ENCODE results near the gene CHIT1. TPM values are rescaled to one million over a fixed set of nuclear protein-coding genes. Genes with fewer than 3 reads are reported as not detected.

CHIT1 gene
- total and polyA plus RNA-seq, 4 donors = 0.89 to 4.9 (median 2.0) TPM

DNA sequence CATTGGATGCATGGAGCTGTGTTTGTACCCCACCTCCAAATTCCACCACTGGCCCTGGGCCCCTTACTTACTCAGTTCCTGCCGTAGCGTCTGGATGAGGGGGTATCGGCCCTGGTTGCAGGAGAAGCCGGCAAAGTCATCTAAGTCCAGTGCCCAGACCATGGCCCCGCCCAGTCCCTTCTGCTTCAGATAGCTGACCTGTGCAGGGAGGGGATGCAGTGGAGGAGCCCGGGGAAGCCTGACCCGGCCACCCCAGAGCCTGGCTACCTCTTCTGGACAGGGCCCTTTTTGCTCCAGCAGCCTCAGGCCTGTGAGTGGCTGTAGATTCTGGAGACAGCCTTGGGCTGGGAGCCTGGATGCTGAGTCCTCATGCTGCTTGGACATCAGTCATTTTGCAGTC lies 11.8 kb downstream of the CHIT1 start:
- 45 to 73% methylated on average over 7 of the region's 7 CpGs for WGBS, 2 donors
- Histone ChIP-seq H3K4me3 (no peak overlapping the region), H3K4me1 (ENCODE audit: control insufficient read depth in 5 of 5, insufficient read depth in 5 of 5, low read length in 5 of 5) (no peaks in the 10 kb centered on the region), H3K9me3 (ENCODE audit: control insufficient read depth in 4 of 4, insufficient read depth in 3 of 4, low read length in 3 of 4) (no peaks in the 10 kb centered on the region), H3K27ac (ENCODE audit: low read depth in 1 of 2, low read length in 1 of 2) (no peak overlapping the region), H3K27me3 (ENCODE audit: control insufficient read depth in 3 of 3, insufficient read depth in 3 of 3, low read length in 2 of 3) (peaks cover 0 to 22% (median 2%) of the 10 kb centered on the region in 3 donors), H3K36me3 (ENCODE audit: control insufficient read depth in 4 of 4, insufficient read depth in 4 of 4, low read length in 4 of 4) (no peaks in the 10 kb centered on the region), H3K9ac (ENCODE audit: insufficient read depth in 1 of 2, low read length in 2 of 2) (no peak overlapping the region)
- DNase-seq (no peak), ATAC-seq (ENCODE audit: insufficient read depth, low FRiP score) (no peak)
- TF ChIP-seq, protein P1, sequence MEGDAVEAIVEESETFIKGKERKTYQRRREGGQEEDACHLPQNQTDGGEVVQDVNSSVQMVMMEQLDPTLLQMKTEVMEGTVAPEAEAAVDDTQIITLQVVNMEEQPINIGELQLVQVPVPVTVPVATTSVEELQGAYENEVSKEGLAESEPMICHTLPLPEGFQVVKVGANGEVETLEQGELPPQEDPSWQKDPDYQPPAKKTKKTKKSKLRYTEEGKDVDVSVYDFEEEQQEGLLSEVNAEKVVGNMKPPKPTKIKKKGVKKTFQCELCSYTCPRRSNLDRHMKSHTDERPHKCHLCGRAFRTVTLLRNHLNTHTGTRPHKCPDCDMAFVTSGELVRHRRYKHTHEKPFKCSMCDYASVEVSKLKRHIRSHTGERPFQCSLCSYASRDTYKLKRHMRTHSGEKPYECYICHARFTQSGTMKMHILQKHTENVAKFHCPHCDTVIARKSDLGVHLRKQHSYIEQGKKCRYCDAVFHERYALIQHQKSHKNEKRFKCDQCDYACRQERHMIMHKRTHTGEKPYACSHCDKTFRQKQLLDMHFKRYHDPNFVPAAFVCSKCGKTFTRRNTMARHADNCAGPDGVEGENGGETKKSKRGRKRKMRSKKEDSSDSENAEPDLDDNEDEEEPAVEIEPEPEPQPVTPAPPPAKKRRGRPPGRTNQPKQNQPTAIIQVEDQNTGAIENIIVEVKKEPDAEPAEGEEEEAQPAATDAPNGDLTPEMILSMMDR (IDR thresholded peaks at IDR 0.05; ENCODE audit: control extremely low read depth, extremely low read depth) = no peak

DNA sequence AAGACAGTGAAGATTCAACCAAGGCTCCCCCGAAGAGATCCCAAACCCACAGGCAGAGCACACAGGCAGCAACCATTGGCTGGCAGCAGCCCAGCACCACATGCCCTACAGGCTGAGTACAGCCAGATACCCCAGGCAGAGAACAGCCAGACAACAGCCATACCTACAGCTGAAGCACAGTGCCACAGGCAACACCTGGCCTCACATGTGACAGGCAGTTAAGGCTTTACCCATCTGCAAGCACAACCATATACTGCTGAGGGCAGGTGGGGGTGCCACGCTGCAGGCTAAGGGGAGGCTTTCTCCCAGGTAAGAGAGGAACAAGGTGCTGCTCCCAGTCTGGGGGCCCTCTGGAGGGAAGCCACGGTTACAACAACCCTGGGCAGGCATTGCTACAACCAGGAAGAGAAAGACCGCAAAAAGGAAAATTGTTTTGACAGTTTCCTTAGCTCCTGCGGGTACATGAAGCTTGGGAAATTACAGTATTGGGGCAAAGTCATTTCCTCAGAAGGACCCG lies 12.3 kb downstream of the CHIT1 start:
- H3K27ac ChIP-seq (ENCODE audit: low read depth in 1 of 2, low read length in 1 of 2) = no peak overlapping the region
- DNase-seq = no peak
- no peaks in the 10 kb centered on the region for H3K36me3 ChIP-seq (ENCODE audit: control insufficient read depth in 4 of 4, insufficient read depth in 4 of 4, low read length in 4 of 4)
- TF ChIP-seq, protein P1 (IDR thresholded peaks at IDR 0.05; ENCODE audit: control extremely low read depth, extremely low read depth) = no peak
- no peak for ATAC-seq (ENCODE audit: insufficient read depth, low FRiP score)
- no peaks in the 10 kb centered on the region for H3K9me3 ChIP-seq (ENCODE audit: control insufficient read depth in 4 of 4, insufficient read depth in 3 of 4, low read length in 3 of 4)
- H3K4me1 ChIP-seq (ENCODE audit: control insufficient read depth in 5 of 5, insufficient read depth in 5 of 5, low read length in 5 of 5) = no peaks in the 10 kb centered on the region
- no peak overlapping the region for H3K9ac ChIP-seq (ENCODE audit: insufficient read depth in 1 of 2, low read length in 2 of 2)
- H3K4me3 ChIP-seq = no peak overlapping the region
- WGBS, 2 donors = 22 to 41% methylated on average over 6 of the region's 6 CpGs
- peaks cover 0 to 22% (median 2%) of the 10 kb centered on the region in 3 donors for H3K27me3 ChIP-seq (ENCODE audit: control insufficient read depth in 3 of 3, insufficient read depth in 3 of 3, low read length in 2 of 3)

DNA sequence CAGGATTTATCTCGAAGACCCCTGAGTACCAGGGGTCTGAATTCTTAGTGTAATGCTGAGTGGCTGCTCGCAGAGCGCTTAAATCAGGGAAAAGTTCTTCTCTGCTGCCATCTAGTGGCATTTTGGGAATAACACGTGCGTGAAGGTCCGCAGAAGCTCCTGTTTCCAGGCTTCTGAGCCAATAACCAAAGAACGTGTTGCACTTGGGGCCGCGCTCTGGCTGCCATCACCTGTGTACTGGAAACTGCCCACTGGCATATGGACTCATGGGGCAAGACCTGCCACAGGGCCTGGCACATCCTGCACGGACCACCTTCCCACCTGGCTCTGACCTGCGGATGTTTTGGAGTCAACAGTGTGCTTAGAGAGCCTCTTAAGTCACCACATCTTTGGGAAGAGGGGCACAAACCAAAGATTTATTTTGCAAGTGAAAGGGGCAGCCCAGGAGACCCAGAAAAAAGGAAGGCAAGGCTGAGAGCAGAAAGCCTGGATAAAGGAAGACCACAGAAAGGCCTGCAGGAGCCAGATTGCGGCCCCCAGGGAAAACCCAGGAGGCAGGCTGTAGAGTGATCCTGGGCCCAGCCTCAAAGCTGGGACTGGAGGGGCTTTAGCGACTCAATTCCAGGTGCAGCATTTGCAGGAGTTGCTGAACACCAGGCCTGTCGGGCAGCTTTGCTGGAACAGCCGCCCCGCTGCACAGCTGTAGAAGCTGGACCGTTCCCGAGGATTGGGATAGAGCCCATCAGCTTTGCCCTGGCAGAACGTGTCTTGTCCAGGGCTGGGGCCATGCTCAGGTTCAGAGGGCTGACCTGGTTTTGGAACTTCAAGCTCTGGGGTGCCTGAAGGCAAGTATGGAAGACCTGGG lies 13.0 kb downstream of the CHIT1 start:
- H3K36me3 ChIP-seq (ENCODE audit: control insufficient read depth in 4 of 4, insufficient read depth in 4 of 4, low read length in 4 of 4) = no peaks in the 10 kb centered on the region
- H3K27me3 ChIP-seq (ENCODE audit: control insufficient read depth in 3 of 3, insufficient read depth in 3 of 3, low read length in 2 of 3) = peaks cover 0 to 22% (median 2%) of the 10 kb centered on the region in 3 donors
- WGBS, 2 donors = 34 to 35% methylated on average over 19 of the region's 19 CpGs
- TF ChIP-seq, protein P1 (IDR thresholded peaks at IDR 0.05; ENCODE audit: control extremely low read depth, extremely low read depth) = peak; percentile 62
- ATAC-seq (ENCODE audit: insufficient read depth, low FRiP score) (peak; percentile 64), DNase-seq (peak; percentile 79 to 89 (median 84))
- no peaks in the 10 kb centered on the region for H3K4me1 ChIP-seq (ENCODE audit: control insufficient read depth in 5 of 5, insufficient read depth in 5 of 5, low read length in 5 of 5)
- no peaks in the 10 kb centered on the region for H3K9me3 ChIP-seq (ENCODE audit: control insufficient read depth in 4 of 4, insufficient read depth in 3 of 4, low read length in 3 of 4)
- no peak overlapping the region for H3K9ac ChIP-seq (ENCODE audit: insufficient read depth in 1 of 2, low read length in 2 of 2)
- no peak overlapping the region for H3K27ac ChIP-seq (ENCODE audit: low read depth in 1 of 2, low read length in 1 of 2)
- no peak overlapping the region for H3K4me3 ChIP-seq
